NB4 (cell line): ENCODE results near the gene GBGT1.

ENCODE experiments used
- DNase-seq: peaks from one replicate; pipeline ENCODE4 v3.0.0; 2010; ENCODE audit warnings: low read depth
- H3K4me3 ChIP-seq: one replicate; pipeline ENCODE4 v1.5.1; 2011; ENCODE audit warnings: mild to moderate bottlenecking, low read depth, low read length, moderate library complexity
- MAX ChIP-seq: IDR thresholded peaks from 2 replicates; pipeline ENCODE4 v1.6.1; 2011; ENCODE audit warnings: low read depth, low read length
- MYC ChIP-seq: IDR thresholded peaks from 2 replicates; pipeline ENCODE4 v1.6.1; 2011; ENCODE audit warnings: low read depth, low read length
- POLR2A ChIP-seq: IDR thresholded peaks from 2 replicates; pipeline ENCODE4 v1.6.1; 2011; ENCODE audit warnings: mild to moderate bottlenecking; ENCODE audit not compliant: insufficient read length; ENCODE audit errors: extremely low read depth
- TF ChIP-seq, protein P1 (sequence below): IDR thresholded peaks from one replicate; pipeline ENCODE4 v1.5.1; 2012; ENCODE audit warnings: low read depth, low read length

The GBGT1 gene

GRCh38 chr9:133113949-133114885 is 49.5 kb downstream of the GBGT1 start:
- H3K4me3 ChIP-seq, result no peak overlapping the region
- no peak for DNase-seq
- TF ChIP-seq MYC, result no peak
- peak; percentile 44 for TF ChIP-seq MAX

DNA sequence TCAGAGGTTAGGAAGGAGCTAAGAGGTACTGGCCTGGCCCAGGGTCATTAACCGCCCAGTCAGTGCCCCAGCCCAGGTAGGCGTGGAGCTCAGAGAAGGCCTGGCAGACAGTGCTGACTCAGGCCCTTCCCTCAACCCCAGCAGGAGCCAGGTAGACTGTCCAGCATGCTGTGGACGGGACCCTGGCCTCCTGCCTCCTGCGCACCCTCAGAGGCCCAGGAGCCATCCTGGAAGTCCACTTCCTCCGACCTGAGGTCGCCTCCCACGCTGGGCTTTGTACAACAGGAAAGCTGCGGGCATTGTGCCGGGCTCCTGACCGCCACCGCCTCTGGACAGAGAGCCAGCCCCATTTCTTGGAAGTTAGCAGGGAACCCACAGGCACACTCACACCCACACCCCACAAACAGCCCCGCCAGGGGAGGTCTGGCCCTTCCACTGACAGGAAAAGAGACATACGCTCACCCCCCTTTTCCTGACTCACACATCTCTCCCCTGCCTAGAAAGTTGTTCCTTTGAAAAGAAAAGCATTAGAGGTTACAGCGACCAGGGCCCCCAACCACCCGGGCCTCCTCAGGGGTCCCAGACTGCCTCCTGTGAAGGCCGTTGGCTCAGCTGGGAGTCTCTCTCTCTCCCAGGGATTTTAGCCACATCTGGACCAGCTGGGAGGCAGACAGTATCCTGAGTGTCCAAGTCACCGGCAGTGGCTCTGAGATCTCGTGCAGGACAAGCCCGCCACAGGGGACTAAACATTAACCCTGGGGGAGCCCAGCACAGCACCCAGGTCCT is 50.4 kb downstream of the GBGT1 start:
- no peak overlapping the region for H3K4me3 ChIP-seq
- no peak for DNase-seq
- TF ChIP-seq POLR2A, result no peak
- no peak for TF ChIP-seq MYC
- TF ChIP-seq, protein P1, sequence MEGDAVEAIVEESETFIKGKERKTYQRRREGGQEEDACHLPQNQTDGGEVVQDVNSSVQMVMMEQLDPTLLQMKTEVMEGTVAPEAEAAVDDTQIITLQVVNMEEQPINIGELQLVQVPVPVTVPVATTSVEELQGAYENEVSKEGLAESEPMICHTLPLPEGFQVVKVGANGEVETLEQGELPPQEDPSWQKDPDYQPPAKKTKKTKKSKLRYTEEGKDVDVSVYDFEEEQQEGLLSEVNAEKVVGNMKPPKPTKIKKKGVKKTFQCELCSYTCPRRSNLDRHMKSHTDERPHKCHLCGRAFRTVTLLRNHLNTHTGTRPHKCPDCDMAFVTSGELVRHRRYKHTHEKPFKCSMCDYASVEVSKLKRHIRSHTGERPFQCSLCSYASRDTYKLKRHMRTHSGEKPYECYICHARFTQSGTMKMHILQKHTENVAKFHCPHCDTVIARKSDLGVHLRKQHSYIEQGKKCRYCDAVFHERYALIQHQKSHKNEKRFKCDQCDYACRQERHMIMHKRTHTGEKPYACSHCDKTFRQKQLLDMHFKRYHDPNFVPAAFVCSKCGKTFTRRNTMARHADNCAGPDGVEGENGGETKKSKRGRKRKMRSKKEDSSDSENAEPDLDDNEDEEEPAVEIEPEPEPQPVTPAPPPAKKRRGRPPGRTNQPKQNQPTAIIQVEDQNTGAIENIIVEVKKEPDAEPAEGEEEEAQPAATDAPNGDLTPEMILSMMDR, result no peak
- TF ChIP-seq MAX, result no peak

DNA sequence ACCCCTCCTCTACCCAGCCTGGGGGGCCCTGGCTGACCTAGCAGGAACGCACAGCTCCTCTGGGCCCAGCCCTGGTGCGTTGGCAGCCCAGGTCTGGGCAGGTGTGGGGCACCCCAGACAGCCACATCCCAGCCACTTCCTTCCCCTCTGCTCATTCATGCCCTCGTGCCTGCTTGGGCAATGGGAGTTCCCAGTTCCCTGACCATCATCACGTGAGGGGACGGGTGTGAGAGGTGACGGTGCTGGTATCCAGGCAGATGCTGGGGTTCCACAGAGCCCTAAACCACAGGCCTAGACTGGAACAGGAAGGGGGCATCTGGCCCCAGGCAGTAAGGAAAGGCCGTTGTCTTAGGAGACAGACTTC is 51.1 kb downstream of the GBGT1 start:
- no peak for DNase-seq
- no peak overlapping the region for H3K4me3 ChIP-seq
- TF ChIP-seq MYC, result no peak
- TF ChIP-seq, protein P1, result no peak
- TF ChIP-seq POLR2A, result no peak
- no peak for TF ChIP-seq MAX

GRCh38 chr9:133111808-133112662 is 51.7 kb downstream of the GBGT1 start:
- TF ChIP-seq MAX (no peak), MYC (no peak)
- DNase-seq, result no peak
- H3K4me3 ChIP-seq, result no peak overlapping the region

GRCh38 chr9:133109931-133110650 is 53.6 kb downstream of the GBGT1 start:
- TF ChIP-seq POLR2A, result no peak
- TF ChIP-seq MAX, result no peak
- TF ChIP-seq, protein P1, result no peak
- no peak overlapping the region for H3K4me3 ChIP-seq
- no peak for DNase-seq
